Osteocyte (in vitro differentiated cells): ENCODE results near the gene CDYL. TPM values are rescaled to one million over a fixed set of nuclear protein-coding genes. Genes with fewer than 3 reads are reported as not detected.

Experiments
- DNase-seq: peaks from one replicate; pipeline ENCODE4 v3.0.0; 2021; ENCODE audit warnings: mixed read lengths; ENCODE audit not compliant: unreplicated experiment; ENCODE audit errors: extremely low spot score
- H3K27ac Mint-ChIP-seq: one replicate; pipeline ENCODE4 v1.8.0; 2021; ENCODE audit warnings: mild to moderate bottlenecking, mixed read lengths; ENCODE audit not compliant: unreplicated experiment
- H3K27me3 Mint-ChIP-seq: one replicate; pipeline ENCODE4 v1.8.0; 2021; ENCODE audit warnings: mixed read lengths; ENCODE audit not compliant: unreplicated experiment
- H3K36me3 Mint-ChIP-seq: one replicate; pipeline ENCODE4 v1.8.0; 2021; ENCODE audit warnings: mixed read lengths; ENCODE audit not compliant: unreplicated experiment
- H3K4me1 Mint-ChIP-seq: one replicate; pipeline ENCODE4 v1.8.0; 2021; ENCODE audit warnings: mixed read lengths; ENCODE audit not compliant: unreplicated experiment
- H3K4me3 Mint-ChIP-seq: one replicate; pipeline ENCODE4 v1.8.0; 2021; ENCODE audit warnings: mild to moderate bottlenecking, moderate library complexity, mixed read lengths; ENCODE audit not compliant: unreplicated experiment
- H3K9me3 Mint-ChIP-seq: one replicate; pipeline ENCODE4 v1.8.0; 2021; ENCODE audit warnings: mixed read lengths; ENCODE audit not compliant: unreplicated experiment
- CTCF ChIP-seq: fragments of 200-600 bp; sonication (generic); IDR thresholded peaks from 2 replicates; pipeline ENCODE4 v1.5.0; 2021; ENCODE audit warnings: antibody characterized with exemption, mild to moderate bottlenecking, moderate library complexity
- total RNA-seq: library from RNA; stranded (reverse); gene quantifications from 2 replicates; pipeline ENCODE4 v1.2.1, GENCODE V29; 2021

CDYL gene
- total RNA-seq, 1 donor from 2014 or later: 39.8 TPM

GRCh38 chr6:4759997-4760396, 16.2 kb upstream of the CDYL start:
- TF ChIP-seq CTCF: no peak
- Mint-ChIP-seq H3K9me3 (peaks cover 11% of the 10 kb centered on the region), H3K4me1 (peaks cover 8% of the 10 kb centered on the region), H3K27me3 (peaks cover 15% of the 10 kb centered on the region), H3K4me3 (no peak overlapping the region), H3K27ac (no peak overlapping the region), H3K36me3 (peaks cover 6% of the 10 kb centered on the region)
- DNase-seq: no peak

GRCh38 chr6:4760773-4761172, 15.4 kb upstream of the CDYL start:
- TF ChIP-seq CTCF: no peak
- H3K27me3 Mint-ChIP-seq: peaks cover 11% of the 10 kb centered on the region
- H3K4me1 Mint-ChIP-seq: peaks cover 8% of the 10 kb centered on the region
- peaks cover 4% of the 10 kb centered on the region for H3K36me3 Mint-ChIP-seq
- H3K9me3 Mint-ChIP-seq: peaks cover 11% of the 10 kb centered on the region
- H3K27ac Mint-ChIP-seq: no peak overlapping the region
- no peak for DNase-seq
- H3K4me3 Mint-ChIP-seq: no peak overlapping the region

GRCh38 chr6:4762294-4762693, 13.9 kb upstream of the CDYL start:
- Mint-ChIP-seq H3K27me3 (peaks cover 3% of the 10 kb centered on the region), H3K27ac (no peak overlapping the region), H3K9me3 (peaks cover 11% of the 10 kb centered on the region), H3K4me3 (no peak overlapping the region), H3K36me3 (peaks cover 4% of the 10 kb centered on the region), H3K4me1 (peaks cover 8% of the 10 kb centered on the region)
- TF ChIP-seq CTCF: no peak
- DNase-seq: no peak

- no peak for DNase-seq
Observed at GRCh38 chr6:4763921-4764320, 12.3 kb upstream of the CDYL start.

GRCh38 chr6:4768815-4769214, 7.4 kb upstream of the CDYL start:
- H3K4me1 Mint-ChIP-seq: no peaks in the 10 kb centered on the region
- peaks cover 28% of the 10 kb centered on the region for H3K27me3 Mint-ChIP-seq
- H3K9me3 Mint-ChIP-seq: peaks cover 4% of the 10 kb centered on the region
- H3K4me3 Mint-ChIP-seq: no peak overlapping the region
- no peaks in the 10 kb centered on the region for H3K36me3 Mint-ChIP-seq
- no peak overlapping the region for H3K27ac Mint-ChIP-seq
- no peak for TF ChIP-seq CTCF
- no peak for DNase-seq

More at GRCh38 chr6:4763921-4764320, 12.3 kb upstream of the CDYL start:
- peaks cover 4% of the 10 kb centered on the region for H3K36me3 Mint-ChIP-seq
- peaks cover 12% of the 10 kb centered on the region for H3K27me3 Mint-ChIP-seq
- H3K27ac Mint-ChIP-seq: no peak overlapping the region
- H3K9me3 Mint-ChIP-seq: peaks cover 11% of the 10 kb centered on the region
- TF ChIP-seq CTCF: no peak
- H3K4me1 Mint-ChIP-seq: peaks cover 8% of the 10 kb centered on the region
- no peak overlapping the region for H3K4me3 Mint-ChIP-seq
